Smooth muscle cell (in vitro differentiated cells): ENCODE data around the gene C1QTNF5. TPM values are rescaled to one million over a fixed set of nuclear protein-coding genes. Genes with fewer than 3 reads are reported as not detected.

Experiments
- DNase-seq: peaks from one replicate; lab custom pipeline; 2025; ENCODE audit not compliant: unreplicated experiment; lab: John Stamatoyannopoulos, UW
- H2AFZ ChIP-seq: fragments of 200-600 bp; sonication (generic); 2 replicates; pipeline ENCODE4 v1.6.0; 2016; ENCODE audit warnings: antibody characterized with exemption, low read depth, mild to moderate bottlenecking
- H3F3A ChIP-seq: fragments of 200-600 bp; sonication (generic); 2 replicates; pipeline ENCODE4 v1.6.0; 2017; ENCODE audit warnings: antibody characterized with exemption, low read depth
- H3K27ac ChIP-seq: fragments of 200-600 bp; sonication (generic); 2 replicates; pipeline ENCODE4 v1.5.1; 2016; ENCODE audit warnings: low read depth, mild to moderate bottlenecking
- H3K27me3 ChIP-seq: fragments of 200-600 bp; sonication (generic); 2 replicates; pipeline ENCODE4 v1.6.1; 2016; ENCODE audit warnings: low read depth, mild to moderate bottlenecking
- H3K36me3 ChIP-seq: fragments of 200-600 bp; sonication (generic); 2 replicates; pipeline ENCODE4 v1.5.1; 2016; ENCODE audit warnings: low read depth
- H3K4me1 ChIP-seq: fragments of 200-600 bp; sonication (generic); 2 replicates; pipeline ENCODE4 v1.5.1; 2016; ENCODE audit warnings: low read depth
- H3K4me2 ChIP-seq: fragments of 200-600 bp; sonication (generic); 2 replicates; pipeline ENCODE4 v1.6.0; 2016; ENCODE audit warnings: mild to moderate bottlenecking
- H3K4me3 ChIP-seq: fragments of 200-600 bp; sonication (generic); 2 replicates; pipeline ENCODE4 v1.5.1; 2016; ENCODE audit warnings: mild to moderate bottlenecking
- H3K79me2 ChIP-seq: fragments of 200-600 bp; sonication (generic); 2 replicates; pipeline ENCODE4 v1.6.0; 2016; ENCODE audit warnings: low read depth, mild to moderate bottlenecking
- H3K9ac ChIP-seq: fragments of 200-600 bp; sonication (generic); 2 replicates; pipeline ENCODE4 v1.6.0; 2016; ENCODE audit warnings: low read depth
- H3K9me3 ChIP-seq: fragments of 200-600 bp; sonication (generic); replicated peaks from 2 replicates; pipeline ENCODE4 v1.5.1; 2016; ENCODE audit warnings: low read depth
- H4K20me1 ChIP-seq: fragments of 200-600 bp; sonication (generic); 2 replicates; pipeline ENCODE4 v1.6.0; 2016; ENCODE audit warnings: low read depth
- CTCF ChIP-seq: fragments of 200-600 bp; sonication (generic); IDR thresholded peaks from 2 replicates; pipeline ENCODE4 v1.5.1; 2017; ENCODE audit warnings: borderline replicate concordance, mild to moderate bottlenecking, antibody characterized with exemption; ENCODE audit not compliant: insufficient read depth, poor library complexity, severe bottlenecking
- WGBS: methylation state at CpG from one replicate; pipeline ENCODE4 v1.1.7; 2016; ENCODE audit warnings: low lambda C conversion rate; 5-methylcytosine and 5-hydroxymethylcytosine counted together
- polyA plus RNA-seq: library from polyadenylated mRNA; unstranded; fragments of >200 nt; fragmentation: Nextera tagmentation; extraction: Ambion mirVana; gene quantifications from 2 replicates; pipeline ENCODE4 v1.2.1, GENCODE V29; 2016
- total RNA-seq: library from RNA; depleted of rRNA; stranded (reverse); fragments of >200 nt; gene quantifications from 2 replicates; pipeline ENCODE4 v1.2.3, GENCODE V29; 2014

The C1QTNF5 gene
- total and polyA plus RNA-seq, 2 experiments from 2014 or later: 7.0 to 7.2 TPM

GRCh38 chr11:119371067-119371601 is 30.5 kb upstream of the C1QTNF5 start:
- Histone ChIP-seq H3K27me3 (no peaks in the 10 kb centered on the region), H3K79me2 (no peaks in the 10 kb centered on the region), H2AFZ (no peak overlapping the region), H3K27ac (no peak overlapping the region), H3K36me3 (no peaks in the 10 kb centered on the region), H3K9ac (no peak overlapping the region), H3F3A (no peaks in the 10 kb centered on the region), H3K9me3 (no peaks in the 10 kb centered on the region), H4K20me1 (no peaks in the 10 kb centered on the region), H3K4me1 (peaks cover 26% of the 10 kb centered on the region), H3K4me2 (no peak overlapping the region), H3K4me3 (no peak overlapping the region)
- no peak for TF ChIP-seq CTCF
- WGBS: 79% methylated on average over 8 of the region's 8 CpGs
- no peak for DNase-seq

- H2AFZ ChIP-seq: no peak overlapping the region
- no peak overlapping the region for H3K4me2 ChIP-seq
- no peaks in the 10 kb centered on the region for H3K9me3 ChIP-seq
- no peaks in the 10 kb centered on the region for H3F3A ChIP-seq
- H4K20me1 ChIP-seq: no peaks in the 10 kb centered on the region
- H3K4me3 ChIP-seq: no peak overlapping the region
- WGBS: 83% methylated on average over 8 of the region's 8 CpGs
- H3K79me2 ChIP-seq: no peaks in the 10 kb centered on the region
- no peaks in the 10 kb centered on the region for H3K36me3 ChIP-seq
- no peak for DNase-seq
- no peak overlapping the region for H3K9ac ChIP-seq
- H3K27ac ChIP-seq: no peak overlapping the region
- peaks cover 21% of the 10 kb centered on the region for H3K4me1 ChIP-seq
- no peaks in the 10 kb centered on the region for H3K27me3 ChIP-seq
- TF ChIP-seq CTCF: no peak
These were observed 29.9 kb upstream of the C1QTNF5 start for GRCh38 chr11:119370486-119371046.

- no peak for TF ChIP-seq CTCF
- no peak overlapping the region for H3K4me3 ChIP-seq
- H3K9ac ChIP-seq: no peak overlapping the region
- H3F3A ChIP-seq: no peaks in the 10 kb centered on the region
- H4K20me1 ChIP-seq: no peaks in the 10 kb centered on the region
- no peaks in the 10 kb centered on the region for H3K27me3 ChIP-seq
- no peak overlapping the region for H2AFZ ChIP-seq
- no peak overlapping the region for H3K4me2 ChIP-seq
- no peaks in the 10 kb centered on the region for H3K36me3 ChIP-seq
- 83% methylated on average over 10 of the region's 13 CpGs for WGBS
- peaks cover 13% of the 10 kb centered on the region for H3K4me1 ChIP-seq
- H3K79me2 ChIP-seq: no peaks in the 10 kb centered on the region
- no peak for DNase-seq
- no peak overlapping the region for H3K27ac ChIP-seq
- no peaks in the 10 kb centered on the region for H3K9me3 ChIP-seq
These were observed 28.6 kb upstream of the C1QTNF5 start for GRCh38 chr11:119369132-119369925.
